A375 (cell line): Measurements from ENCODE around the gene LARGE2. TPM values are rescaled to one million over a fixed set of nuclear protein-coding genes. Genes with fewer than 3 reads are reported as not detected.

Source experiments
- total RNA-seq: library from RNA; depleted of rRNA; stranded (reverse); fragments of >200 nt; shearing (Covaris generic); gene quantifications from 2 replicates; pipeline ENCODE4 v1.2.3, GENCODE V29; 2014; rRNA removed

Gene LARGE2
- total RNA-seq = 0.11 and 0.19 TPM in 2 replicates

GRCh38 chr11:45922425-45923082 lies at the start of gene LARGE2:
LARGE2 (plus strand) TSS chr11:45922656; CDS start chr11:45922883, 227 bp downstream.

GRCh38 chr11:45885274-45885920 lies 37.1 kb upstream of the LARGE2 start, which contains the start of gene MAPK8IP1:
MAPK8IP1 (plus strand) TSS chr11:45885651; CDS start chr11:45885821, 170 bp downstream.

GRCh38 chr11:45906965-45907611 lies 15.4 kb upstream of the LARGE2 start, which contains the start of gene FREY1:
FREY1 (minus strand) TSS chr11:45907271; CDS start chr11:45907245, 26 bp downstream.

GRCh38 chr11:45917623-45918330 lies 4.7 kb upstream of the LARGE2 start, which contains the start of gene PEX16:
PEX16 (minus strand) TSS chr11:45917877; CDS start chr11:45917811, 66 bp downstream.

Other genes with a start within 250 kb of the LARGE2 start
- 10.2 and 14.6 TPM in 2 replicates for gene SLC35C1, start 117.5 kb upstream of the LARGE2 start, total RNA-seq
- 9.3 and 11.6 TPM in 2 replicates for gene CRY2, start 75.2 kb upstream of the LARGE2 start, total RNA-seq
- 11.1 and 12.7 TPM in 2 replicates for gene MAPK8IP1, start 37.0 kb upstream of the LARGE2 start, total RNA-seq
- gene FREY1, start 15.4 kb upstream of the LARGE2 start, total RNA-seq = 1.6 and 1.7 TPM in 2 replicates
- gene PEX16, start 4.8 kb upstream of the LARGE2 start, total RNA-seq = 59.6 and 62.7 TPM in 2 replicates
- 14.9 and 21.2 TPM in 2 replicates for gene PHF21A, start 198.8 kb downstream of the LARGE2 start, total RNA-seq